Measurements from ENCODE around the gene KRT37. TPM values are rescaled to one million over a fixed set of nuclear protein-coding genes. Genes with fewer than 3 reads are reported as not detected.
"Not testable (repeated sequence)": the region's sequence is repeated elsewhere in the genome, so short reads cannot be mapped to it uniquely, and the experiment has no call there.

KRT37 gene
- total RNA-seq, 2 experiments from 2014 or later: not detected

GRCh38 chr17:41433586-41433985, 9.2 kb upstream of the KRT37 start:
- CTCF ChIA-PET: interaction anchor here (0.8 kb wide), 1 partner anchor 115 kb away, joined by 3 read pairs; no protein-coding TSS in a partner anchor
- H3K27me3 Mint-ChIP-seq (ENCODE audit: low read depth): no peaks in the 10 kb centered on the region
- no peaks in the 10 kb centered on the region for H3K36me3 Mint-ChIP-seq (ENCODE audit: low read depth)
- H3K4me1 Mint-ChIP-seq (ENCODE audit: low read depth): peaks cover 5% of the 10 kb centered on the region
- intact Hi-C loops (cut with micrococcal nuclease): no loop called here
- no peak overlapping the region for H3K27ac Mint-ChIP-seq
- no peak for DNase-seq
- H3K4me3 Mint-ChIP-seq: no peak overlapping the region
- no peaks in the 10 kb centered on the region for H3K9me3 Mint-ChIP-seq

- H3K4me1 Mint-ChIP-seq (ENCODE audit: low read depth); H3K27me3 Mint-ChIP-seq (ENCODE audit: low read depth); CTCF ChIA-PET; intact Hi-C loops (cut with micrococcal nuclease); H3K36me3 Mint-ChIP-seq (ENCODE audit: low read depth); H3K4me3 Mint-ChIP-seq; H3K27ac Mint-ChIP-seq; H3K9me3 Mint-ChIP-seq; DNase-seq: not testable (repeated sequence)
These were observed 6.0 kb upstream of the KRT37 start for GRCh38 chr17:41430376-41430775.

GRCh38 chr17:41429667-41430066, 5.3 kb upstream of the KRT37 start:
- no peaks in the 10 kb centered on the region for H3K36me3 Mint-ChIP-seq (ENCODE audit: low read depth)
- H3K27ac Mint-ChIP-seq: no peak overlapping the region
- DNase-seq: no peak
- no peak overlapping the region for H3K4me3 Mint-ChIP-seq
- intact Hi-C loops (cut with micrococcal nuclease): no loop called here
- CTCF ChIA-PET: no interaction called here
- H3K27me3 Mint-ChIP-seq (ENCODE audit: low read depth): no peaks in the 10 kb centered on the region
- H3K4me1 Mint-ChIP-seq (ENCODE audit: low read depth): peaks cover 4% of the 10 kb centered on the region
- H3K9me3 Mint-ChIP-seq: no peaks in the 10 kb centered on the region

- Mint-ChIP-seq H3K4me1 (ENCODE audit: low read depth) (no peaks in the 10 kb centered on the region), H3K36me3 (ENCODE audit: low read depth) (no peaks in the 10 kb centered on the region)
These were observed 4.4 kb upstream of the KRT37 start for GRCh38 chr17:41428591-41429291.

GRCh38 chr17:41422586-41422985, 1.8 kb downstream of the KRT37 start:
- H3K36me3 Mint-ChIP-seq (ENCODE audit: low read depth); H3K9me3 Mint-ChIP-seq; H3K27me3 Mint-ChIP-seq (ENCODE audit: low read depth); H3K27ac Mint-ChIP-seq; H3K4me1 Mint-ChIP-seq (ENCODE audit: low read depth); CTCF ChIA-PET; H3K4me3 Mint-ChIP-seq; DNase-seq; intact Hi-C loops (cut with micrococcal nuclease): not testable (repeated sequence)

More at GRCh38 chr17:41428591-41429291, 4.4 kb upstream of the KRT37 start:
- CTCF ChIA-PET: no interaction called here
- DNase-seq: no peak
- Mint-ChIP-seq H3K27ac (no peak overlapping the region), H3K9me3 (no peaks in the 10 kb centered on the region), H3K4me3 (no peak overlapping the region), H3K27me3 (ENCODE audit: low read depth) (no peaks in the 10 kb centered on the region)
- intact Hi-C loops (cut with micrococcal nuclease): no loop called here

- H3K9me3 Mint-ChIP-seq: no peaks in the 10 kb centered on the region
- no peak overlapping the region for H3K4me3 Mint-ChIP-seq
- no peak overlapping the region for H3K27ac Mint-ChIP-seq
- CTCF ChIA-PET: no interaction called here
- DNase-seq: no peak
- H3K36me3 Mint-ChIP-seq (ENCODE audit: low read depth): no peaks in the 10 kb centered on the region
- peaks cover 4% of the 10 kb centered on the region for H3K4me1 Mint-ChIP-seq (ENCODE audit: low read depth)
- intact Hi-C loops (cut with micrococcal nuclease): no loop called here
- no peaks in the 10 kb centered on the region for H3K27me3 Mint-ChIP-seq (ENCODE audit: low read depth)
These were observed 2.8 kb downstream of the KRT37 start for GRCh38 chr17:41421617-41422016.

GRCh38 chr17:41421116-41421515, 3.3 kb downstream of the KRT37 start:
- H3K9me3 Mint-ChIP-seq: no peaks in the 10 kb centered on the region

GRCh38 chr17:41420134-41420533, 4.3 kb downstream of the KRT37 start:
- CTCF ChIA-PET: no interaction called here
- intact Hi-C loops (cut with micrococcal nuclease): no loop called here

More at GRCh38 chr17:41421116-41421515, 3.3 kb downstream of the KRT37 start:
- DNase-seq: no peak
- Mint-ChIP-seq H3K4me3 (no peak overlapping the region), H3K36me3 (ENCODE audit: low read depth) (no peaks in the 10 kb centered on the region), H3K27ac (no peak overlapping the region), H3K27me3 (ENCODE audit: low read depth) (no peaks in the 10 kb centered on the region), H3K4me1 (ENCODE audit: low read depth) (peaks cover 4% of the 10 kb centered on the region)
- intact Hi-C loops (cut with micrococcal nuclease): no loop called here
- CTCF ChIA-PET: no interaction called here

GRCh38 chr17:41419716-41420115, 4.7 kb downstream of the KRT37 start:
- Mint-ChIP-seq H3K27ac (no peak overlapping the region), H3K27me3 (ENCODE audit: low read depth) (no peaks in the 10 kb centered on the region), H3K36me3 (ENCODE audit: low read depth) (no peaks in the 10 kb centered on the region), H3K4me1 (ENCODE audit: low read depth) (peaks cover 4% of the 10 kb centered on the region), H3K9me3 (no peaks in the 10 kb centered on the region), H3K4me3 (no peak overlapping the region)
- intact Hi-C loops (cut with micrococcal nuclease): no loop called here
- CTCF ChIA-PET: no interaction called here
- DNase-seq: no peak

More at GRCh38 chr17:41420134-41420533, 4.3 kb downstream of the KRT37 start:
- Mint-ChIP-seq H3K27me3 (ENCODE audit: low read depth) (no peaks in the 10 kb centered on the region), H3K9me3 (no peaks in the 10 kb centered on the region), H3K4me3 (no peak overlapping the region), H3K27ac (no peak overlapping the region), H3K36me3 (ENCODE audit: low read depth) (no peaks in the 10 kb centered on the region), H3K4me1 (ENCODE audit: low read depth) (peaks cover 4% of the 10 kb centered on the region)
- DNase-seq: no peak

- intact Hi-C loops (cut with micrococcal nuclease): no loop called here
- Mint-ChIP-seq H3K27me3 (ENCODE audit: low read depth) (no peaks in the 10 kb centered on the region), H3K36me3 (ENCODE audit: low read depth) (no peaks in the 10 kb centered on the region), H3K9me3 (no peaks in the 10 kb centered on the region), H3K27ac (no peak overlapping the region), H3K4me1 (ENCODE audit: low read depth) (peaks cover 4% of the 10 kb centered on the region), H3K4me3 (no peak overlapping the region)
- CTCF ChIA-PET: interaction anchor here (0.6 to 1.8 kb wide), 4 partner anchors 13 to 96 kb away, joined by 3 to 6 read pairs (median 3); no protein-coding TSS in a partner anchor
- DNase-seq: no peak
These were observed 6.1 kb downstream of the KRT37 start for GRCh38 chr17:41418116-41418860.

GRCh38 chr17:41417576-41418015, 6.8 kb downstream of the KRT37 start:
- no peak for DNase-seq
- H3K27ac Mint-ChIP-seq: no peak overlapping the region
- no peaks in the 10 kb centered on the region for H3K27me3 Mint-ChIP-seq (ENCODE audit: low read depth)
- H3K9me3 Mint-ChIP-seq: no peaks in the 10 kb centered on the region
- intact Hi-C loops (cut with micrococcal nuclease): no loop called here
- H3K4me1 Mint-ChIP-seq (ENCODE audit: low read depth): peaks cover 4% of the 10 kb centered on the region
- H3K36me3 Mint-ChIP-seq (ENCODE audit: low read depth): no peaks in the 10 kb centered on the region
- no peak overlapping the region for H3K4me3 Mint-ChIP-seq
- CTCF ChIA-PET: interaction anchor here (0.6 to 1.8 kb wide), 4 partner anchors 12 to 95 kb away, joined by 3 to 6 read pairs (median 3); no protein-coding TSS in a partner anchor

GRCh38 chr17:41417127-41417526, 7.3 kb downstream of the KRT37 start:
- H3K27me3 Mint-ChIP-seq (ENCODE audit: low read depth): no peaks in the 10 kb centered on the region
- peaks cover 4% of the 10 kb centered on the region for H3K4me1 Mint-ChIP-seq (ENCODE audit: low read depth)
- CTCF ChIA-PET: interaction anchor here (0.7 to 1.8 kb wide), 3 partner anchors 12 to 94 kb away, joined by 3 to 6 read pairs (median 3); no protein-coding TSS in a partner anchor
- H3K27ac Mint-ChIP-seq: no peak overlapping the region
- no peak overlapping the region for H3K4me3 Mint-ChIP-seq
- no peaks in the 10 kb centered on the region for H3K9me3 Mint-ChIP-seq
- no peaks in the 10 kb centered on the region for H3K36me3 Mint-ChIP-seq (ENCODE audit: low read depth)
- DNase-seq: no peak
- intact Hi-C loops (cut with micrococcal nuclease): no loop called here

GRCh38 chr17:41416479-41416878, 7.9 kb downstream of the KRT37 start:
- H3K9me3 Mint-ChIP-seq: no peaks in the 10 kb centered on the region
- H3K27me3 Mint-ChIP-seq (ENCODE audit: low read depth): no peaks in the 10 kb centered on the region
- peaks cover 4% of the 10 kb centered on the region for H3K4me1 Mint-ChIP-seq (ENCODE audit: low read depth)
- intact Hi-C loops (cut with micrococcal nuclease): no loop called here
- CTCF ChIA-PET: no interaction called here
- no peaks in the 10 kb centered on the region for H3K36me3 Mint-ChIP-seq (ENCODE audit: low read depth)
- no peak overlapping the region for H3K4me3 Mint-ChIP-seq
- no peak for DNase-seq
- H3K27ac Mint-ChIP-seq: no peak overlapping the region

All from activated naive CD4-positive, alpha-beta T cell treated with anti-CD3 and anti-CD28 coated beads for 36 hours (primary cell).